ENCODE data around the gene KYNU. TPM values are rescaled to one million over a fixed set of nuclear protein-coding genes. Genes with fewer than 3 reads are reported as not detected.

KYNU gene
- polyA plus RNA-seq, 1 experiment: 0.04 TPM

GRCh38 chr2:142938240-142938639 is 60.8 kb downstream of the KYNU start:
- DNase-seq (ENCODE audit: low read depth): no peak
- no peaks in the 10 kb centered on the region for H3K36me3 ChIP-seq (ENCODE audit: control insufficient read depth, insufficient read depth, low read length)
- H3K4me3 ChIP-seq (ENCODE audit: low read depth, low read length): no peak overlapping the region
- no peaks in the 10 kb centered on the region; the same call in 1 of the 2 replicates for H3K27me3 ChIP-seq (ENCODE audit: control insufficient read depth, insufficient read depth, low read length)
- POLR2A ChIA-PET: no interaction called here
- TF ChIP-seq CTCF (IDR thresholded peaks at IDR 0.05; ENCODE audit: insufficient read depth, low read depth, low read length): no peak
- CTCF ChIA-PET: interaction anchor here (0.6 kb wide), 1 partner anchor 72 kb away, joined by 3 read pairs; no protein-coding TSS in a partner anchor

- no peaks in the 10 kb centered on the region for H3K27me3 ChIP-seq (ENCODE audit: control insufficient read depth, insufficient read depth, low read length)
- ChIA-PET CTCF (no interaction called here), POLR2A (no interaction called here)
- no peaks in the 10 kb centered on the region for H3K36me3 ChIP-seq (ENCODE audit: control insufficient read depth, insufficient read depth, low read length)
- no peak overlapping the region for H3K4me3 ChIP-seq (ENCODE audit: low read depth, low read length)
- no peak for TF ChIP-seq CTCF (IDR thresholded peaks at IDR 0.05; ENCODE audit: insufficient read depth, low read depth, low read length)
- DNase-seq (ENCODE audit: low read depth): no peak
Measured at GRCh38 chr2:142940606-142941223, 63.3 kb downstream of the KYNU start.

- no peak for DNase-seq (ENCODE audit: low read depth)
- ChIA-PET CTCF (no interaction called here), POLR2A (no interaction called here)
- Histone ChIP-seq H3K36me3 (ENCODE audit: control insufficient read depth, insufficient read depth, low read length) (no peaks in the 10 kb centered on the region), H3K27me3 (ENCODE audit: control insufficient read depth, insufficient read depth, low read length) (no peaks in the 10 kb centered on the region), H3K4me3 (ENCODE audit: low read depth, low read length) (no peak overlapping the region)
- TF ChIP-seq CTCF (IDR thresholded peaks at IDR 0.05; ENCODE audit: insufficient read depth, low read depth, low read length): no peak
Measured at GRCh38 chr2:142942690-142943089, 65.2 kb downstream of the KYNU start.

- ChIA-PET CTCF (interaction anchor here (1.0 kb wide), 1 partner anchor 262 kb away, joined by 3 read pairs; no protein-coding TSS in a partner anchor), POLR2A (no interaction called here)
- Histone ChIP-seq H3K36me3 (ENCODE audit: control insufficient read depth, insufficient read depth, low read length) (no peaks in the 10 kb centered on the region), H3K4me3 (ENCODE audit: low read depth, low read length) (no peak overlapping the region), H3K27me3 (ENCODE audit: control insufficient read depth, insufficient read depth, low read length) (no peaks in the 10 kb centered on the region)
- DNase-seq (ENCODE audit: low read depth): peak; percentile 41
- TF ChIP-seq CTCF (IDR thresholded peaks at IDR 0.05; ENCODE audit: insufficient read depth, low read depth, low read length): no peak
Measured at GRCh38 chr2:142944264-142944663, 66.8 kb downstream of the KYNU start.

GRCh38 chr2:142944721-142945120 is 67.3 kb downstream of the KYNU start:
- H3K4me3 ChIP-seq (ENCODE audit: low read depth, low read length): no peak overlapping the region
- no peaks in the 10 kb centered on the region for H3K36me3 ChIP-seq (ENCODE audit: control insufficient read depth, insufficient read depth, low read length)
- POLR2A ChIA-PET: no interaction called here
- no peaks in the 10 kb centered on the region for H3K27me3 ChIP-seq (ENCODE audit: control insufficient read depth, insufficient read depth, low read length)
- TF ChIP-seq CTCF (IDR thresholded peaks at IDR 0.05; ENCODE audit: insufficient read depth, low read depth, low read length): no peak
- CTCF ChIA-PET: interaction anchor here (1.0 kb wide), 1 partner anchor 262 kb away, joined by 3 read pairs; no protein-coding TSS in a partner anchor
- no peak for DNase-seq (ENCODE audit: low read depth)
